C1 segment of cervical spinal cord (tissue), 14 donors: ENCODE data around the gene RNF13.
"Not testable (repeated sequence)": the region's sequence is repeated elsewhere in the genome, so short reads cannot be mapped to it uniquely, and the experiment has no call there.

Experiments
- DNase-seq, 14 donors: peaks; one replicate each; lab custom pipeline; 2025; lab: John Stamatoyannopoulos, UW

The RNF13 gene

GRCh38 chr3:149800693-149801092 is 12.3 kb upstream of the RNF13 start:
- no peak for DNase-seq

- no peak for DNase-seq
Measured at GRCh38 chr3:149801195-149801594, 11.8 kb upstream of the RNF13 start.

DNA sequence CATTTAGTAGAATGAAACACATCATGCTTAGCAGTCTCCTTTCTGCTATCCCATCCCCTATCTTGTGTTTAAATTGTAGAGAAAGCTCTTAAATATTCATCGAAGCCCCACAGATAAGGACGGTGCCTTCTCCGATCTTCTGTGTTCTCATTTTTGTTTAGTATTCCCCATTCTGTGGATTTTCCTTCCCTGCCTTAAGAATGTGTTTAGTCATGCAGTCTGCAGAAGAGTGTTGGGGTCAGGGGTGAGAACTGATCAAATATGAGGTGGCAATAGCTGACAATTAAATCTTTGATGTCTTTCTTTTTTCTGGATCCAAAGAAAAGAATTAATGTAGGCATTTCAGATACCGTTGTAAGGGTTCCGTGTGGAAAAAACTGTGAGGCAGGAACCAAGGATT is 11.4 kb upstream of the RNF13 start:
- no peak for DNase-seq

GRCh38 chr3:149806171-149806778 is 6.7 kb upstream of the RNF13 start:
- no peak for DNase-seq

- peak in 12 of 14 donors; percentile 4 to 73 (median 50) for DNase-seq
Measured at GRCh38 chr3:149808209-149808829, 4.7 kb upstream of the RNF13 start.

- no peak for DNase-seq
Measured at GRCh38 chr3:149809699-149810098, 3.3 kb upstream of the RNF13 start.

DNA sequence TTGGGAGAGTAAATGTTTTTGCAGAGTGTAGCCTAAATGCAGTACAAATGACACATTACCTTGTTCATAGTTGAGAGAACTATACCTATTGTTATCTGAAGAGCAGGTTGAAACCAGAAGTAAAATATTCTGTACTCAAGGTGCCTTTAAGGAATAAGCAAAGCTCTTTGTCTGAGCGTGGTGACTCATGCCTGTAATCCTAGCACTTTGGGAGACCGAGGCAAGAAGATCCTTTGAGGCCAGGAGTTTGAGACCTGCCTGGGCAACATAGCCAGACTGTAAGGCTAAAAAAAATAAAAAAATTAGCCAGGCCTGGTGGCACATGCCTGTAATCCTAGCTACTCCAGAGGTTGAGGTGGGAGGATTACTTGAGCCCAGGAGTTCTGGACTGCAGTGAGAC is 2.2 kb upstream of the RNF13 start:
- DNase-seq, result no peak

- DNase-seq, result peak in 5 of 14 donors; percentile 29 to 80 (median 73)
Measured at GRCh38 chr3:149812165-149812605, 830 bp upstream of the RNF13 start.

DNA sequence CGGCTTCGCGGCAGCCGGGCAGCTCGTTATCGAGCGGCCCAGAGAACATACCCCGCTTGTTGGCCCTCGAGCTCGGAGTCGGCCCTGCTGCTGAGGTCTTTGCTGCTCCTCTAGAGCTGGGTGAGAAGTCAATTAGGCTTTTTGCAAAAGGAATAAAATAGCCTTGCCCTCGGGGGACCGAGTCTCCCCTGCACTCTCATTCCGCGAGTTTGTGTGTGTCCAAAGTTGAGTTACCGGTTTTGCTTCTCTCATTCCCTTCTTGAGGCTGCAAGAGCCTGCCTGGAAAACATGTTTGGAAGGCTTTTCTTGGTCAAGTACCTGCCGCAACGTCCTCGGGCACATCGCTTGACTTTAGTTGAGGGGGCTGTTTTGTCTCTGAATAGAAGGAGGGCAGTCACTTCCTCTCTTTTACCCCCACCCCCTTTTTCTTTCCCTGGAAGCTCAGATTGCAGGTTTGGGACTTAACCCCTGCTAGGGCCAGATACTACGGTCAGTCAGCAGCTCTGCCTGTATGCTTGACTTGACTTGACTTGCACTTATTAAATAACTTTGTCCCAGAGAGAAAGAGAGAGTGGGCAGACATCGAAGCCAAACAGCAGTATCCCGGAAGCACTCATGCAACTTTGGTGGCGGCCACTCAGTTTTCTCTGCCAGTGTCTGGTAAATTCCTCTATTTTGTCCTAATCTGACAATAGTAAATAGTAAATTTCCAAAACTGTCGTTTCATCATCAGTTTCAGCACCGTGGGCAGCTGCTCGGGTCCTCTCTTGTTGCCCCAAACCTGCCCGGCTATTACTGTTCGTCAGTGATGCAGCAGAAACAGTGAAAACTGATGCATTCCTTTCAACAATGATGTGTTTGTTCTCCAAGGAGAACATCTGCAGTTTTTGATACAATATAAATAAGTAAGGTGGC is 609 bp downstream of the RNF13 start:
- peak in 10 of 14 donors; percentile 23 to 87 (median 64) for DNase-seq

DNA sequence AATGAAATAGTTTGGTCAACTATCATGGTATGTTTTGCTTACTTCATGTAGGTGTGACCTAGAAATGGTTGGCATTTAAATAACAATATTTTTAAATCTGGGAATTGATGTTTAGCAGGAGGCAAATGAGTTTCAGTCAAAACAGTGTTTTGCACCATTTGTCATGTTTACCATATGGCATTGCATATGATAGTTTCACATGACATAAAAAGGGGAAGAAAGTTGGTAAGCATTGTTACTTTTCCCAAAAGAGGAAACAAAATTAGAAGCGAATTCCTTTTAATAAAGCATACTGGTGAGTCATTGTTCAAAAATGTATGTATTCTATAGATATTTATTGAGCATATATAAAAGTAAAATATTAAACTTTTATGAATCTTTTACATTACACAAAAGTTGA is 2.3 kb downstream of the RNF13 start:
- no peak for DNase-seq

DNA sequence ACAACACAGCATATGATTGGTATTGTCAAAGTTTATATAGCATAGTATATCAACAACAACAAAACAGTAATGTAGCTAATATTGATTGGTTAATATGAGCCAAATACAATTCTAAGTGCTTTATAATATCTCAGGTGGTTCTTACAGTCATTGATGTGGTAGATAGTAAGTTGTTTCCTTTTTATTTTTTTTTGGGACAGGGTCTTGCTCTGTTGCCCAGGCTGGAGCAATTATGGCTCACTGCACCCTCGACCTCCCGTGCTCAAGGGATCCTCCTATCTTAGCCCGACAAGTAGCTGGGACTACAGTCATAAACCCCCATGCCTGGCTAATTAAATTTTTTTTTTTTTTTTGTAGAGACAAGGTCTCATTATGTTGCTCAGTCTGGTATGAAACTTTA is 2.7 kb downstream of the RNF13 start:
- DNase-seq, result no peak

DNA sequence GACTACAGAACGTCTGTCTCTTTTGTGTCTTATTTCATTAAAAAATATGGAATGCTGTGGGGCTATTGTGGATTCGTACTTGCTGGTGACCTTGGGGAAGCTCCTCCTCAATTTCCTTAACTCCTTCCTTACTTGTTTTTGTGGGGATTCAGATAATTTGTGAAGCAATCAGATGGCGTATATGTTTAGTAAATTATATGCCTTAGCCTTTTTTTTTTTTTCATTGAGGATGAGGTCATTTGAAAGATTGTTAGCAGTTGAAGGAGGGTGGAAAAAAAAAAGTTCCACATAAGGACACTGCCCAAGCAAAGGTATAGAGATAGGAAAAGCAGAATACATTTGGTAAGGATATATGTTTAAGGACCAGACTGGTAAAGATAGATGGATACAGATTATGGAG is 3.3 kb downstream of the RNF13 start:
- no peak for DNase-seq

DNA sequence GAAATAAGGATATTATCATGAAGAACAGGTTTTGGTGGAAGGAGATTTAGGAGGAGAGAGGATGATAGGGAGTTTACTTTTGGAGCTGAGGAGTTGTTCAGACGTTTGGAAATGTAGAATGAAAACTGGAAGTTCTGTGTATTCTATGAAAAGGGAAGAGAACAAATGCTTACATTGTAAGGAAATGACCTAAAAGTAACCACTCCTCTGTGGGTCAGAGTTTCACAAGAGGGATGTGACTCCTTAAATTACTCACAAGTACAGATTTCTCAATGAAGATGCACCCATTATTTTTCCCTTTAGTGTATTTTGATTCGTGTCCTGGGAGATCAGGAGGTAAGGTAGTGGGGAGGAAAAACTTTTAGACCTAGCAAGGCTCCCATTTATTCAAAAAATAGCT is 4.0 kb downstream of the RNF13 start:
- DNase-seq, result no peak

DNA sequence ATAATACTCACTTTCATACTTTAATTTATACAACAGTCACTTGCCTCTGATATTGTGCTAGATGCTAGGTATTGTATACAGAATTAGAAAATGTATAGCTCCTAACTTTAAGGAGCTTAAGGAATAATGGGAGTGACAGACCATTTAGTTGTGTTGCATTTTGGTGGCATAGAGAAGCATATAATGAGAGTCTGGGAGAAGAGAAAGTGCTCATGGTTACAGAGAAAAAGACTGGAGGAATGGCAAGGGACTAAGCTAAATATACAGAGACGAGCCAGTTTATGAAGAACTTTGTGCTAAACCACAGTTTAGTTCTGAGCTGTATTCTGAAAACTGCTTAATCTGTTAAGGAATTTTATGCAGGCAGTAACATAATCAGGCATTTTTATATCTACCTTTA is 6.4 kb downstream of the RNF13 start:
- DNase-seq, result no peak

- DNase-seq, result no peak
Measured at GRCh38 chr3:149820183-149820582, 7.2 kb downstream of the RNF13 start.

GRCh38 chr3:149826636-149827035 is 13.6 kb downstream of the RNF13 start:
- no peak for DNase-seq

- DNase-seq, result no peak
Measured at GRCh38 chr3:149828390-149828789, 15.4 kb downstream of the RNF13 start.

DNA sequence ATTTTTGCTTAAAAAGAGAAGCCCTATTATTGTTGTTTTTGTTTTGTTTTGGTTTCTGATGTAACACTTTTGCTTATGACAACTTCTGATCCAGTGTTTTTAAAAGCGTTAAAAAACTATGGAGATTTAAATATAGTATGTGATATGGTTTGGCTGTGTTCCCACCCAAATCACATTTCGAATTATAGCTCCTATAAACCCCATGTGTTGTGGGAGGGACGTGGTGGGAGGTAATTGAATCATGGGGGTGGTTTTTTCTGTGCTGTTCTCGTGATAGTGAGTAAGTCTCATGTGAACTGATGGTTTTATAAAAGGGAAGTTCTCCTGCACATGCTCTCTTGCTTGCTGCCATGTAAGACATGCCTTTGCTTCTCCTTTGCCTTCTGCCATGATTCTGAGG is 16.6 kb downstream of the RNF13 start:
- DNase-seq, result not testable (repeated sequence)

DNA sequence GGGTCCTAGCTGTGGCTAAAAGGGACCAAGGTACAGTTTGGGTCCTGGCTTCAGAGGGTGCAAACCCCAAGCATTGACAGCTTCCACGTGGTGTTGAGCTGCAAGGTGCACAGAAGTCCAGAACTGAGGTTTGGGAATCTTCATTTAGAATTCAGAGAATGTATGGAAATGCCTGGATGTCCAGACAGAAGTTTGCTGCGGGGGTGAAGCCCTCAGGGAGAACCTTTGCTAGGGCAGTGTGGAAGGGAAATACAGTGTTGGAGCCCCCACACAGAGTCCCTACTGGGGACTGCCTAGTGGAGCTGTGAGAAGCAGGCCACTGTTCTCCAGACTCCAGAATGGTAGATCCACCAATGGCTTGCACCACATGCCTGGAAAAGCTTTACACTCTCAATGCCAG is 17.9 kb downstream of the RNF13 start:
- DNase-seq, result no peak

DNA sequence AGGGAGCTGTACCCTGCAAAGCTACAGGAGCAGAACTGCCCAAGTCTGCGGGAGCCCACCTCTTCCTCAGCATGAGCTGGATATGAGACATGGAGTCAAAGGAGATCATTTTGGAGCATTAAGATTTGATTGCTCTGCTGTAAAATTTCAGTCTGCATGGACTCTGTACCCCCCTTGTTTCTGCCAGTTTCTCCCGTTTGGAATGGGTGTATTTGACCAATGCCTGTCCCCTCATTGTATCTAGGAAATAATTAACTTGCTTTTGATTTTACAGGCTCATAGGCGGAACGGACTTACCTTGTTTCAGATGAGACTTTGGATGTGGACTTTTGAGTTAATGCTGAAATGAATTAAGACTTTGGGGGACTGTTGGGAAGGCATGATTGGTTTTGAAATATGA is 18.3 kb downstream of the RNF13 start:
- no peak for DNase-seq

DNA sequence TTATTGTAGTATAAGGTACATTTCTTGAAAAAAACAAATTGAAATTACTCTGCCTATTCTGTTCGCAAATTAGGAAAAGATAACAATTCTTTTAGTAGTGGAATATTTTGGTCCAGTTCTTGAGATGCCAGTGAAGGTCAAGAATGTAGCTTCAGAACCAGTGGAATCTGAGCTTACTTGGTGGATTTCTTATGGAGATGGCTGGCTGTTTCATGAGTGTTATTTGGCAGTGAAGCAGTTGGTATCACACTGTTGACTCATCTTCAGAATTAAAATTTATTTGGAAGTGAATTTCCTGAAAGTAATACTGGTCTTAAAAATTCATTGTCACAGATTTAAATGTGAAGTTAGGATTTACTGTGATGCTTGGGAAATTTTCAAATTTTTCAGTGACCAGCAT is 19.1 kb downstream of the RNF13 start:
- DNase-seq, result no peak

- DNase-seq, result no peak
Measured at GRCh38 chr3:149833241-149833640, 20.2 kb downstream of the RNF13 start.

DNA sequence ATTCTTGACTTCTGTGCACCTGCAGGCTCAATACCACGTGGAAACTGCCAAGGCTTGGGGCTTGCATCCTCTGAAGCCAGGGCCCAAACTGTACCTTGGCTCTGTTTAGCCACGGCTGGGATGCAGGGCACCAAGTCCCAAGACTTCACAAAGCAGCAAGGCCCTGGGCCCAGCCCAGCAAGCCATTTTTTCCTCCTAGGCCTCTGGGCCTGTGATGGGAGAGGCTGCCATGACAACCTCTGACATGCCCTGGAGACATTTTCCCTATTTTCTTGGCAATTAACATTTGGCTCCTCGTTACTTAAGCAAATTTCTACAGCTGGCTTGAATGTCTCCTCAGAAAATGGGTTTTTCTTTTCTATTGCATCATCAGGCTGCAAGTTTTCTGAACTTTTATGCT is 25.5 kb downstream of the RNF13 start:
- DNase-seq, result not testable (repeated sequence)
